ENCODE data around the gene HOXB9. TPM values are rescaled to one million over a fixed set of nuclear protein-coding genes. Genes with fewer than 3 reads are reported as not detected.

The HOXB9 gene
- total RNA-seq: under 1 TPM; 0.11 to 0.23 TPM

- Mint-ChIP-seq H3K9me3 (no peaks in the 10 kb centered on the region), H3K36me3 (no peaks in the 10 kb centered on the region), H3K4me1 (peaks cover 12% of the 10 kb centered on the region)
Observed at GRCh38 chr17:48626245-48627117, at the start of gene HOXB9. Gene HOXB9, minus strand, starts transcription at chr17:48626358. Its CDS starts 89 bp downstream, at chr17:48626269.

DNA sequence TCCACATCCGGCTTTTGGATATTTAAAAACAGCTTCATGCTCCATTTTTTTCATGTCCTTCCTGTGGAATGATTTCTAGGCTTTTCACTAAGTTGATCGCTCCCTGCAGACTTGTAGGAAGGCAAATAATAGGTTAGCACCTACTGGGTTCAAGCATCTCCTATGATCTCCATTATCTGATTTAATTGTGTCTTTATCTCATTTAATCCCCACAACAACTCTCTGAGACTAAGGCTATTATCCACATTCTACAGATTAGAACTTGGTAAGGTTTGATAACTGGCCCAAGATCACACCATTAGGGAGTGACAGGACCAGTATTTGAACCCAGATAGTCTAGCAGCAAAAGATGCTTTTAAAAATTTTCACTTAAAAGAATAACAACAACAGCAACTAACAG lies 46.2 kb upstream of the HOXB9 start:
- no peak for ATAC-seq (ENCODE audit: low read depth)
- no peak for DNase-seq
- Mint-ChIP-seq H3K27me3 (peaks cover 58% of the 10 kb centered on the region), H3K4me3 (no peak overlapping the region), H3K36me3 (no peaks in the 10 kb centered on the region), H3K9me3 (no peaks in the 10 kb centered on the region), H3K4me1 (peaks cover 6% of the 10 kb centered on the region), H3K27ac (no peak overlapping the region)
- POLR2A ChIA-PET: no interaction called here

More at GRCh38 chr17:48626245-48627117, at the start of gene HOXB9:
- POLR2A ChIA-PET: interaction anchor here (0.7 to 1.9 kb wide), 3 partner anchors 10 to 25 kb away, joined by 3 to 6 read pairs (median 5); no protein-coding TSS in a partner anchor
- ATAC-seq (ENCODE audit: low read depth) (peak; percentile 35), DNase-seq (peak; percentile 62)
- Mint-ChIP-seq H3K4me3 (peak within 1 kb of the TSS; percentile 85), H3K27me3 (peaks cover 88% of the 10 kb centered on the region), H3K27ac (peak within 1 kb of the TSS; percentile 87)

GRCh38 chr17:48671697-48672171 lies 45.6 kb upstream of the HOXB9 start:
- H3K4me1 Mint-ChIP-seq: peaks cover 6% of the 10 kb centered on the region
- peak overlapping the region; percentile 59 for H3K4me3 Mint-ChIP-seq
- H3K36me3 Mint-ChIP-seq: no peaks in the 10 kb centered on the region
- no peak for ATAC-seq (ENCODE audit: low read depth)
- peak; percentile 71 for DNase-seq
- H3K27ac Mint-ChIP-seq: no peak overlapping the region
- H3K9me3 Mint-ChIP-seq: no peaks in the 10 kb centered on the region
- POLR2A ChIA-PET: no interaction called here
- H3K27me3 Mint-ChIP-seq: peaks cover 56% of the 10 kb centered on the region

GRCh38 chr17:48663134-48663924 lies 37.2 kb upstream of the HOXB9 start:
- POLR2A ChIA-PET: no interaction called here
- H3K4me3 Mint-ChIP-seq: no peak overlapping the region
- no peaks in the 10 kb centered on the region for H3K4me1 Mint-ChIP-seq
- H3K9me3 Mint-ChIP-seq: no peaks in the 10 kb centered on the region
- H3K27me3 Mint-ChIP-seq: peaks cover 24% of the 10 kb centered on the region
- DNase-seq: no peak
- no peaks in the 10 kb centered on the region for H3K36me3 Mint-ChIP-seq
- H3K27ac Mint-ChIP-seq: no peak overlapping the region
- no peak for ATAC-seq (ENCODE audit: low read depth)

DNA sequence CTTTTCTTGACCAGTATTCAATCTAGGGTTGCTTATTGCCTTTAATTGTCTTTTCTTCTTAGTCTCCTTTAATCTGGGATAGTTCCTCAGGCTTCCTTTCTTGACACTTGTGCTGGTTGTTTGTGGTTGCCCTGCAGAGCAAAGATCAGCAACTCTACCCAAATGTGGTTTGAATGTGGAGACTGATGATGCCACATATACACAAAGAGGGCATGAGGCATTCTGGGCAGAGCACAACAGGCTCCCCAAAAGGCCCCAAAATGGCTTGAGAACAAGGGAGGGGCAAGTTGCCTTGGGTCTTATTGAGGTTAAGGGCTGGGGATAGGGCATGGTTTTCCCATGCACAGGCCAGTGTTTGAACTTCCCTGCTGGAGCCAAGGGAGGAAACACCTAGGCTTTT lies 29.8 kb upstream of the HOXB9 start:
- POLR2A ChIA-PET: no interaction called here

GRCh38 chr17:48649741-48650140 lies 23.6 kb upstream of the HOXB9 start:
- POLR2A ChIA-PET: no interaction called here

More for the DNA sequence above, 29.8 kb upstream of the HOXB9 start:
- Mint-ChIP-seq H3K4me1 (peaks cover 5% of the 10 kb centered on the region), H3K9me3 (no peaks in the 10 kb centered on the region), H3K27ac (no peak overlapping the region), H3K4me3 (no peak overlapping the region), H3K27me3 (peaks cover 22% of the 10 kb centered on the region), H3K36me3 (no peaks in the 10 kb centered on the region)
- ATAC-seq (ENCODE audit: low read depth) (no peak), DNase-seq (no peak)

DNA sequence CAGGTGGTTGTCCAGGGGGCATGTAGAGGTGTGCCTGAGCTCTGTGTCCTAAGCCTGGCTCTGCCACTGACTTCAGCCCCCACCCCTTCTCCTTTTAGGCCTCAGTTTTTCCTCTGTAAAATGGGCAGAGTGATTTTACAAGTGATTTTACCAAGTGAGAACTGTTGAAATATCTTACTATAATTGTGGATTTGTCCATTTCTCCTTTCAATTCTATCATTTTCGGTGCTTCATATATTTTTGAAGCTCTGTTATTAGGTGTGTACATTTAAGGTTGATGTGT lies 21.7 kb upstream of the HOXB9 start:
- no peak overlapping the region for H3K27ac Mint-ChIP-seq
- H3K4me3 Mint-ChIP-seq: peak overlapping the region; percentile 82
- no peaks in the 10 kb centered on the region for H3K36me3 Mint-ChIP-seq
- DNase-seq (no peak), ATAC-seq (ENCODE audit: low read depth) (no peak)
- H3K27me3 Mint-ChIP-seq: peaks cover 78% of the 10 kb centered on the region
- H3K9me3 Mint-ChIP-seq: no peaks in the 10 kb centered on the region
- H3K4me1 Mint-ChIP-seq: peaks cover 15% of the 10 kb centered on the region
- POLR2A ChIA-PET: no interaction called here

More at GRCh38 chr17:48649741-48650140, 23.6 kb upstream of the HOXB9 start:
- Mint-ChIP-seq H3K27ac (no peak overlapping the region), H3K27me3 (peaks cover 63% of the 10 kb centered on the region), H3K36me3 (no peaks in the 10 kb centered on the region), H3K4me3 (no peak overlapping the region), H3K4me1 (peaks cover 12% of the 10 kb centered on the region), H3K9me3 (no peaks in the 10 kb centered on the region)
- DNase-seq: no peak
- ATAC-seq (ENCODE audit: low read depth): no peak

DNA sequence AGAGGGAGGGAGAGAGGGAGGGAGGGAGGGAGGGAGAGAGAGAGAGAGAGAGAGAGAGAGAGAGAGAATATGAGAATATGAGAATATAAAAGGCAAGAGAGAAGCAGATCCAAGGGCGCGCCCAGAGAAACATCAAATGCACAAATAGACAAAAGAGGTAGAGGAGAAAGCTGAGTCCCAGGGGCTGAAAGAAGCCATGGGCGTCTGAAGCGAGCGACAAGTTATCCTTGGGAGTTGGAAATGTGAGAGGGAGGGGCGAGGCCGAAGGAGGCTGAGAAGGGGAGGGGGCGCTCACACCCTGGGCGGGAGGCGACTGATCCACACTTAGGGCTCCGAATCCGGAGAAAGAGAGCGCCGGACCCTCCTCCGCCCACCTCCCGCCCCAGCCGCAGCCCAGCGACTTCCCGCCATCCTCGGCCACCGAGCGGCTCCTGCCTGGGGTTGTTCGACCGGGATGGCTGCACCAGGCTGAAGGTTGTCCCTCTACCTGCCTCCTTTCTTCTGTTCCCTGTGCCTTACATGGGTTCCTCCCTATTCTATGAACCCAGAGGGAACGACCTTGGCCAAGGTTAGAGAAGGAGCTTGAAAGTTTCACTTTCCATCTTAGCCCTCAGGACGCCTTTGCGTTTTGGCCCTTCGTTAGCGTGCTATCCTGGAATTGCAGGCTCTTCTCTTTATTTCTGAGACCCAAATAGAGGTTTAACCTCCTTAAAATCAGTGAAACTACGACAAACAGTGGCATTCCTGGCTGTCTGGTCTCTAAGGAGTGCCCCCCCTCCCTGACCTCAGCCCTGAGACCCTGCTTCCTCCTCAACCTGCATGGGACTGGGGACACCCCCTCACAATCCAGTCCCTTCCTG lies 21.2 kb upstream of the HOXB9 start:
- DNase-seq (no peak), ATAC-seq (ENCODE audit: low read depth) (no peak)
- H3K27me3 Mint-ChIP-seq: peaks cover 80% of the 10 kb centered on the region
- POLR2A ChIA-PET: no interaction called here
- H3K9me3 Mint-ChIP-seq: no peaks in the 10 kb centered on the region
- peaks cover 18% of the 10 kb centered on the region for H3K4me1 Mint-ChIP-seq
- H3K27ac Mint-ChIP-seq: peak overlapping the region; percentile 26
- peak overlapping the region; percentile 82 for H3K4me3 Mint-ChIP-seq
- no peaks in the 10 kb centered on the region for H3K36me3 Mint-ChIP-seq

DNA sequence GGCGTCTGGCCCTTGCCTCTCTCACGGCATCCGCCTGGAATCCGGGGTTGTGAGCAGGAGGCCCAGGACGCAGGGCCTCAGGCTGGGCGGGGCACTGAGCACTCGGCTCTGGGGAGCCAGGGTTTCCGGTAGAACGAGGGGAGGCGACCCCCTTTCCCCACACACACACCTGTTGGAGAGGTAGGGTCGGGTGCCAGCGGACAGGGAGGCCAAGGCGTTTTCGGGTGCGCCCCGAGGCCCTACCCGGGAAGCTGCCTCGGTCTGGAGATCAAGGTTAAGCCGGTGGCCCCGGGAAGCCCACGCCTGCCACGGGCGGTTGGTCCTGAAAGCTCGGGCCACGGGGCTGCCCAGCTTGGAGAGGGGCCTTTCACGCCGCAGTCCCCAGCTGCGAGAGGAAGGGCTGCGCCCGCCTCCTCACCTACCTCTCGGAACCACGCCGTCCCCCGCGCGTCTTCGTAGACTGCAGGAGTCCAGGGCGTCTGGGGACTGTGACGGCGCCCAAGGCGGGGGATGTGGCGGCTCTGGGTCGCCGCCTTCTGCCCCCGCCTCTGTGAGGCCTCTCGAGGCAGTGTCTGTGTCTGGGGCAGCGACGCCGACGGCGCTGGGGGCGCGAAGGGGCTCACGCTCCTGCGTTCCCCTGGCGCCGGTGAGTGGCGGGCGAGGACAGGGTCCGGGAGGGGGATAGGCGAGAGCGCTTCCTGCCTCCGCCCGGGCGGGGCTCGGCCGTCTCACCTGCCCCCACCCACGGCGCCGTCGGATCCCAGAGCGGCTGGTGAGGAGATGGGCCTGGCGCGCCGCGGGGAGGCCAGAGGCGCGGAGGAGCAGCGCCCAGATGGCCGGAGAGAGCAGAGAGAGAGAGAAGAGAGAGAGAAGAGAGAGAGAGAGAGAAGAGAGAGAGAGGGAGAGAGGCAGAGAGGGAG lies 20.3 kb upstream of the HOXB9 start:
- Mint-ChIP-seq H3K27me3 (peaks cover 85% of the 10 kb centered on the region), H3K27ac (peak overlapping the region; percentile 26), H3K9me3 (no peaks in the 10 kb centered on the region), H3K36me3 (peaks cover 2% of the 10 kb centered on the region), H3K4me3 (peak overlapping the region; percentile 82), H3K4me1 (peaks cover 20% of the 10 kb centered on the region)
- ATAC-seq (ENCODE audit: low read depth): peak; percentile 69
- POLR2A ChIA-PET: no interaction called here
- peak; percentile 60 for DNase-seq

- peaks cover 21% of the 10 kb centered on the region for H3K4me1 Mint-ChIP-seq
- H3K27me3 Mint-ChIP-seq: peaks cover 88% of the 10 kb centered on the region
- POLR2A ChIA-PET: no interaction called here
- H3K36me3 Mint-ChIP-seq: peaks cover 3% of the 10 kb centered on the region
- ATAC-seq (ENCODE audit: low read depth) (no peak), DNase-seq (no peak)
- peak overlapping the region; percentile 78 for H3K4me3 Mint-ChIP-seq
- no peak overlapping the region for H3K27ac Mint-ChIP-seq
- H3K9me3 Mint-ChIP-seq: no peaks in the 10 kb centered on the region
Observed at GRCh38 chr17:48645639-48646182, 19.6 kb upstream of the HOXB9 start.

DNA sequence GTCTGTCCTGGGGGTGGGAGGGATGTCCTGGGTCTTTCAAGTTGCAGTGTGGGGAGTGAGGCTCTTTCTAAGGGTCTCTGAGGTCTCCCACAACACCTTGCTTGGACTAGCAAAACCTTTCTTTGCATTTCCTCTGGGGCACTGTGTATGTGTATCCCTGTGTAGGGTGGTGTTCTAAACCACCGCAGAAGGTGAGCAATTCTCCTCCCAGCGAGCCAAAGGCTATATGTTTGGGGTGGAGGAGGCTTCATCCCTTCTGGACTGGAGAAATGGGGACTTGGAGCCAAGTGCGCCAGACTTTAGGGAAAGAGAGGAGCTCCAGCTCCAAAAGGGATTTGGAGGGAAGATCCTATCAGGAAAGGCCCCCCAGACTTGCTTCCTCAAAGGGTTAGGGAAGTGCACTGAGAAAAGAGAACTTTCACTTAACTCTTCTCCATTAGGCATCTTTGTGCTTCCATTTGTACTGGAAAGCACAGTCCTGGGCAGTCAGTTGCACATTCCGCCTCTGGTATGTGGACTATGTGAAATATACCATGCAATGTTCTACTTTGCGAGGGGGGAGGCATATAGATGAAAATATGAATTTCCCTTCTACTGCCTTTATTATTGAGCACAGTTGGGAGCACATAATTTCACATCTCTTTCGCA lies 18.9 kb upstream of the HOXB9 start:
- ATAC-seq (ENCODE audit: low read depth) (no peak), DNase-seq (no peak)
- no peaks in the 10 kb centered on the region for H3K9me3 Mint-ChIP-seq
- peaks cover 3% of the 10 kb centered on the region for H3K36me3 Mint-ChIP-seq
- H3K4me1 Mint-ChIP-seq: peaks cover 21% of the 10 kb centered on the region
- peaks cover 86% of the 10 kb centered on the region for H3K27me3 Mint-ChIP-seq
- H3K27ac Mint-ChIP-seq: no peak overlapping the region
- H3K4me3 Mint-ChIP-seq: peak overlapping the region; percentile 78
- POLR2A ChIA-PET: no interaction called here

GRCh38 chr17:48644159-48644558 lies 18.0 kb upstream of the HOXB9 start:
- POLR2A ChIA-PET: no interaction called here
- ATAC-seq (ENCODE audit: low read depth) (no peak), DNase-seq (no peak)
- Mint-ChIP-seq H3K27me3 (peaks cover 87% of the 10 kb centered on the region), H3K27ac (no peak overlapping the region), H3K9me3 (no peaks in the 10 kb centered on the region), H3K36me3 (peaks cover 3% of the 10 kb centered on the region), H3K4me1 (peaks cover 21% of the 10 kb centered on the region), H3K4me3 (no peak overlapping the region)
